ENCODE results near the gene AUTS2.

Gene AUTS2

GRCh38 chr7:69747144-69747543, 148.9 kb downstream of the AUTS2 start:
- no peak for FAIRE-seq
- DNase-seq (ENCODE audit: extremely low spot score, insufficient read length, low read depth): no peak

- no peak for FAIRE-seq
- no peak for DNase-seq (ENCODE audit: extremely low spot score, insufficient read length, low read depth)
Observed at GRCh38 chr7:69748530-69748929, 150.3 kb downstream of the AUTS2 start.

GRCh38 chr7:69749372-69749979, 151.2 kb downstream of the AUTS2 start:
- FAIRE-seq (no peak), DNase-seq (ENCODE audit: extremely low spot score, insufficient read length, low read depth) (no peak)

- FAIRE-seq (no peak), DNase-seq (ENCODE audit: extremely low spot score, insufficient read length, low read depth) (no peak)
Observed at GRCh38 chr7:69749994-69750393, 151.7 kb downstream of the AUTS2 start.

- no peak for DNase-seq (ENCODE audit: extremely low spot score, insufficient read length, low read depth)
- no peak for FAIRE-seq
Observed at GRCh38 chr7:69751026-69751425, 152.8 kb downstream of the AUTS2 start.

GRCh38 chr7:69753981-69754380, 155.7 kb downstream of the AUTS2 start:
- DNase-seq (ENCODE audit: extremely low spot score, insufficient read length, low read depth): no peak
- no peak for FAIRE-seq

GRCh38 chr7:69754476-69754875, 156.2 kb downstream of the AUTS2 start:
- FAIRE-seq: no peak

GRCh38 chr7:69756235-69756634, 158.0 kb downstream of the AUTS2 start:
- FAIRE-seq (no peak), DNase-seq (ENCODE audit: extremely low spot score, insufficient read length, low read depth) (no peak)

More at GRCh38 chr7:69754476-69754875, 156.2 kb downstream of the AUTS2 start:
- no peak for DNase-seq (ENCODE audit: extremely low spot score, insufficient read length, low read depth)

- DNase-seq (ENCODE audit: extremely low spot score, insufficient read length, low read depth): no peak
- FAIRE-seq: no peak
Observed at GRCh38 chr7:69757528-69757927, 159.3 kb downstream of the AUTS2 start.

GRCh38 chr7:69757981-69758430, 159.7 kb downstream of the AUTS2 start:
- DNase-seq (ENCODE audit: extremely low spot score, insufficient read length, low read depth) (no peak), FAIRE-seq (no peak)

- FAIRE-seq: no peak
- no peak for DNase-seq (ENCODE audit: extremely low spot score, insufficient read length, low read depth)
Observed at GRCh38 chr7:69759373-69759772, 161.1 kb downstream of the AUTS2 start.

GRCh38 chr7:69761290-69761922, 163.1 kb downstream of the AUTS2 start:
- FAIRE-seq: no peak
- DNase-seq (ENCODE audit: extremely low spot score, insufficient read length, low read depth): no peak

- DNase-seq (ENCODE audit: extremely low spot score, insufficient read length, low read depth): no peak
- peak; percentile 76 for FAIRE-seq
Observed at GRCh38 chr7:69762821-69763352, 164.6 kb downstream of the AUTS2 start.

GRCh38 chr7:69763513-69763912, 165.2 kb downstream of the AUTS2 start:
- no peak for DNase-seq (ENCODE audit: extremely low spot score, insufficient read length, low read depth)
- FAIRE-seq: no peak

- FAIRE-seq: no peak
- no peak for DNase-seq (ENCODE audit: extremely low spot score, insufficient read length, low read depth)
Observed at GRCh38 chr7:69764147-69764546, 165.9 kb downstream of the AUTS2 start.

GRCh38 chr7:69764681-69765080, 166.4 kb downstream of the AUTS2 start:
- DNase-seq (ENCODE audit: extremely low spot score, insufficient read length, low read depth): no peak
- no peak for FAIRE-seq

- peak; percentile 26 for FAIRE-seq
Observed at GRCh38 chr7:69765879-69766278, 167.6 kb downstream of the AUTS2 start.

GRCh38 chr7:69768986-69769595, 170.8 kb downstream of the AUTS2 start:
- no peak for DNase-seq (ENCODE audit: extremely low spot score, insufficient read length, low read depth)
- FAIRE-seq: no peak

More at GRCh38 chr7:69765879-69766278, 167.6 kb downstream of the AUTS2 start:
- DNase-seq (ENCODE audit: extremely low spot score, insufficient read length, low read depth): no peak

GRCh38 chr7:69769826-69770225, 171.6 kb downstream of the AUTS2 start:
- no peak for DNase-seq (ENCODE audit: extremely low spot score, insufficient read length, low read depth)
- no peak for FAIRE-seq

- FAIRE-seq (no peak), DNase-seq (ENCODE audit: extremely low spot score, insufficient read length, low read depth) (no peak)
Observed at GRCh38 chr7:69770613-69771012, 172.3 kb downstream of the AUTS2 start.
